BLaER1 treated with 17β-estradiol and CSF1 and Interleukin-3, amounts not matched to agents 10 nM and 100 nM (cell line): ENCODE results near the gene GPRC5D.

Experiments used
- H3K27ac ChIP-seq, 11 experiments: shearing (Covaris generic); formaldehyde crosslinking; 2 replicates each; pipeline ENCODE4 v1.8.1; 2022
- H3K27me3 ChIP-seq, 11 experiments: shearing (Covaris generic); formaldehyde crosslinking; 2 replicates each; pipeline ENCODE4 v1.8.1; 2022
- H3K36me3 ChIP-seq, 11 experiments: shearing (Covaris generic); formaldehyde crosslinking; 2 replicates each; pipeline ENCODE4 v1.8.1; 2022
- H3K4me1 ChIP-seq, 10 experiments: shearing (Covaris generic); formaldehyde crosslinking; 2 replicates each; pipeline ENCODE4 v1.8.1; 2022
- H3K4me2 ChIP-seq, 11 experiments: shearing (Covaris generic); formaldehyde crosslinking; 2 replicates each; pipeline ENCODE4 v1.8.1; 2022
- H3K4me3 ChIP-seq, 10 experiments: shearing (Covaris generic); formaldehyde crosslinking; 2 replicates each; pipeline ENCODE4 v1.8.1; 2022
- H3K9ac ChIP-seq, 11 experiments: shearing (Covaris generic); formaldehyde crosslinking; 2 replicates each; pipeline ENCODE4 v1.8.1; 2022
- H3K9me3 ChIP-seq, 11 experiments: shearing (Covaris generic); formaldehyde crosslinking; replicated peaks in 1 of 11; 2 replicates each; pipeline ENCODE4 v1.8.1; 2022
- H4K20me1 ChIP-seq, 11 experiments: shearing (Covaris generic); formaldehyde crosslinking; 2 replicates each; pipeline ENCODE4 v1.8.1; 2022
- Cebpa-rat ChIP-seq, 11 experiments: shearing (Covaris generic); IDR thresholded peaks; 2 replicates each; pipeline ENCODE4 v1.8.1; 2022

Gene GPRC5D

GRCh38 chr12:12997156-12997555 is 45.2 kb upstream of the GPRC5D start:
- TF ChIP-seq Cebpa-rat (IDR thresholded peaks at IDR 0.05): no peak
- H3K9ac ChIP-seq: peak overlapping the region in 1 of 11 experiments; percentile 36; a peak in 1 of 22 replicates
- H3K36me3 ChIP-seq: peaks cover 0 to 17% (median 0%) of the 10 kb centered on the region in 11 experiments; a peak in 1 of 22 replicates
- H3K27ac ChIP-seq: no peak overlapping the region
- H3K9me3 ChIP-seq: no peaks in the 10 kb centered on the region
- H3K27me3 ChIP-seq: peaks cover 4 to 19% (median 18%) of the 10 kb centered on the region in 11 experiments; a peak in 19 of 22 replicates
- H3K4me3 ChIP-seq: peak overlapping the region in 1 of 10 experiments; percentile 4; a peak in 1 of 20 replicates
- peaks cover 0 to 11% (median 0%) of the 10 kb centered on the region in 11 experiments; a peak in 1 of 22 replicates for H4K20me1 ChIP-seq
- H3K4me2 ChIP-seq: peak overlapping the region in 10 of 11 experiments; percentile 5 to 98 (median 90); a peak in 16 of 22 replicates
- peaks cover 33 to 76% (median 60%) of the 10 kb centered on the region in 10 experiments for H3K4me1 ChIP-seq

GRCh38 chr12:12996209-12996608 is 44.2 kb upstream of the GPRC5D start:
- no peak overlapping the region for H3K4me3 ChIP-seq
- H3K27me3 ChIP-seq: peaks cover 0 to 10% (median 9%) of the 10 kb centered on the region in 11 experiments; a peak in 14 of 22 replicates
- no peaks in the 10 kb centered on the region for H3K9me3 ChIP-seq
- peaks cover 31 to 78% (median 61%) of the 10 kb centered on the region in 10 experiments for H3K4me1 ChIP-seq
- peaks cover 0 to 11% (median 0%) of the 10 kb centered on the region in 11 experiments; a peak in 1 of 22 replicates for H4K20me1 ChIP-seq
- no peak for TF ChIP-seq Cebpa-rat (IDR thresholded peaks at IDR 0.05)
- no peak overlapping the region for H3K27ac ChIP-seq
- H3K4me2 ChIP-seq: no peak overlapping the region
- H3K36me3 ChIP-seq: peaks cover 0 to 17% (median 0%) of the 10 kb centered on the region in 11 experiments; a peak in 1 of 22 replicates
- no peak overlapping the region for H3K9ac ChIP-seq

GRCh38 chr12:12995088-12995487 is 43.1 kb upstream of the GPRC5D start:
- TF ChIP-seq Cebpa-rat (IDR thresholded peaks at IDR 0.05): no peak
- Histone ChIP-seq H3K36me3 (peaks cover 0 to 17% (median 0%) of the 10 kb centered on the region in 11 experiments; a peak in 1 of 22 replicates), H3K27me3 (no peaks in the 10 kb centered on the region)

GRCh38 chr12:12993367-12993766 is 41.4 kb upstream of the GPRC5D start:
- peak overlapping the region; percentile 33 to 92 (median 84); a peak in 21 of 22 replicates for H3K4me2 ChIP-seq
- peak overlapping the region in 5 of 10 experiments; percentile 31 to 58 (median 35); a peak in 8 of 20 replicates for H3K4me3 ChIP-seq
- H3K9me3 ChIP-seq: no peaks in the 10 kb centered on the region
- H3K4me1 ChIP-seq: peaks cover 21 to 74% (median 57%) of the 10 kb centered on the region in 10 experiments; a peak in 19 of 20 replicates
- peaks cover 7 to 27% (median 11%) of the 10 kb centered on the region in 11 experiments; a peak in 19 of 22 replicates for H3K36me3 ChIP-seq
- peaks cover 0 to 8% (median 0%) of the 10 kb centered on the region in 11 experiments; a peak in 1 of 22 replicates for H4K20me1 ChIP-seq
- H3K27me3 ChIP-seq: no peaks in the 10 kb centered on the region
- TF ChIP-seq Cebpa-rat (IDR thresholded peaks at IDR 0.05): no peak
- peak overlapping the region in 8 of 11 experiments; percentile 54 to 78 (median 71); a peak in 16 of 22 replicates for H3K9ac ChIP-seq
- H3K27ac ChIP-seq: peak overlapping the region; percentile 26 to 94 (median 86); a peak in 20 of 22 replicates

More at GRCh38 chr12:12995088-12995487, 43.1 kb upstream of the GPRC5D start:
- Histone ChIP-seq H3K9ac (no peak overlapping the region), H3K9me3 (no peaks in the 10 kb centered on the region), H3K4me3 (no peak overlapping the region), H3K4me1 (peaks cover 31 to 87% (median 71%) of the 10 kb centered on the region in 10 experiments), H3K27ac (peak overlapping the region in 1 of 11 experiments; percentile 92; a peak in 1 of 22 replicates), H4K20me1 (peaks cover 0 to 11% (median 0%) of the 10 kb centered on the region in 11 experiments; a peak in 1 of 22 replicates), H3K4me2 (peak overlapping the region in 5 of 11 experiments; percentile 83 to 89 (median 85); a peak in 7 of 22 replicates)

GRCh38 chr12:12992418-12993130 is 40.6 kb upstream of the GPRC5D start:
- Histone ChIP-seq H3K36me3 (peaks cover 7 to 32% (median 17%) of the 10 kb centered on the region in 11 experiments; a peak in 20 of 22 replicates), H3K27me3 (no peaks in the 10 kb centered on the region), H3K27ac (peak overlapping the region; percentile 55 to 94 (median 86); a peak in 21 of 22 replicates), H3K4me2 (peak overlapping the region; percentile 49 to 92 (median 85)), H3K9ac (peak overlapping the region; percentile 16 to 80 (median 72); a peak in 20 of 22 replicates), H3K4me1 (peaks cover 21 to 66% (median 51%) of the 10 kb centered on the region in 10 experiments; a peak in 19 of 20 replicates), H3K9me3 (no peaks in the 10 kb centered on the region), H4K20me1 (peaks cover 0 to 6% (median 0%) of the 10 kb centered on the region in 11 experiments; a peak in 1 of 22 replicates), H3K4me3 (peak overlapping the region in 7 of 10 experiments; percentile 19 to 58 (median 35); a peak in 8 of 20 replicates)
- TF ChIP-seq Cebpa-rat (IDR thresholded peaks at IDR 0.05): peak in 7 of 11 experiments; percentile 46 to 70 (median 53); a peak in 11 of 22 replicates

- Histone ChIP-seq H3K36me3 (peaks cover 20 to 49% (median 32%) of the 10 kb centered on the region in 11 experiments), H3K4me1 (peaks cover 21 to 52% (median 44%) of the 10 kb centered on the region in 10 experiments; a peak in 19 of 20 replicates), H3K9ac (peak overlapping the region in 5 of 11 experiments; percentile 3 to 78 (median 39); a peak in 4 of 22 replicates), H4K20me1 (no peaks in the 10 kb centered on the region), H3K27me3 (no peaks in the 10 kb centered on the region), H3K9me3 (no peaks in the 10 kb centered on the region), H3K27ac (peak overlapping the region in 10 of 11 experiments; percentile 55 to 94 (median 86); a peak in 18 of 22 replicates), H3K4me2 (peak overlapping the region; percentile 2 to 92 (median 85); a peak in 19 of 22 replicates), H3K4me3 (no peak overlapping the region)
- no peak for TF ChIP-seq Cebpa-rat (IDR thresholded peaks at IDR 0.05)
Measured at GRCh38 chr12:12990700-12991468, 38.9 kb upstream of the GPRC5D start.

- TF ChIP-seq Cebpa-rat (IDR thresholded peaks at IDR 0.05): no peak
- Histone ChIP-seq H4K20me1 (no peaks in the 10 kb centered on the region), H3K4me1 (peaks cover 10 to 24% (median 21%) of the 10 kb centered on the region in 10 experiments; a peak in 19 of 20 replicates), H3K4me3 (no peak overlapping the region), H3K9me3 (no peaks in the 10 kb centered on the region), H3K36me3 (peaks cover 21 to 66% (median 47%) of the 10 kb centered on the region in 11 experiments), H3K27ac (no peak overlapping the region), H3K9ac (no peak overlapping the region), H3K4me2 (no peak overlapping the region), H3K27me3 (no peaks in the 10 kb centered on the region)
Measured at GRCh38 chr12:12987421-12987820, 35.5 kb upstream of the GPRC5D start.

GRCh38 chr12:12986775-12987331 is 34.9 kb upstream of the GPRC5D start:
- H3K9ac ChIP-seq: no peak overlapping the region
- H3K27ac ChIP-seq: no peak overlapping the region
- H3K4me1 ChIP-seq: peaks cover 4 to 18% (median 15%) of the 10 kb centered on the region in 10 experiments; a peak in 18 of 20 replicates
- no peak overlapping the region for H3K4me3 ChIP-seq
- no peak for TF ChIP-seq Cebpa-rat (IDR thresholded peaks at IDR 0.05)
- no peaks in the 10 kb centered on the region for H4K20me1 ChIP-seq
- H3K27me3 ChIP-seq: no peaks in the 10 kb centered on the region
- H3K9me3 ChIP-seq: no peaks in the 10 kb centered on the region
- peaks cover 21 to 72% (median 52%) of the 10 kb centered on the region in 11 experiments for H3K36me3 ChIP-seq
- H3K4me2 ChIP-seq: no peak overlapping the region
